H1 (cell line): ENCODE results near the gene TPST2. TPM values are rescaled to one million over a fixed set of nuclear protein-coding genes. Genes with fewer than 3 reads are reported as not detected.

Experiments
- BACH1 ChIP-seq: IDR thresholded peaks from 2 replicates; pipeline ENCODE4 v1.6.1; 2012; ENCODE audit warnings: low read length, improper control_type of control experiment
- CEBPB ChIP-seq: IDR thresholded peaks from 2 replicates; pipeline ENCODE4 v1.6.1; 2012; ENCODE audit warnings: low read depth, low read length
- polyA plus RNA-seq, 7 experiments: library from polyadenylated mRNA; depleted of rRNA in 3 of 7; stranded (reverse) in 5 of 7; unstranded in 2 of 7; fragments of >200 nt in 5 of 7; fragments of 200-250 nt in 2 of 7; gene quantifications; 1 replicate in 5 of 7; 2 replicates in 1 of 7; 4 replicates in 1 of 7; pipeline versions ENCODE4 v1.2.1 to v1.2.3, GENCODE V29; 2011 to 2013; ENCODE audit warnings: missing spikeins in 2 of 7, mixed read lengths in 2 of 7
- total RNA-seq: library from RNA; stranded (reverse); fragmentation: NEBNext Ultra II Directional; extraction: Animal tissue kit (Norgen Biotek cat#: 25700); gene quantifications from 2 replicates; pipeline ENCODE4 v1.2.1, GENCODE V29; 2021
- TF ChIP-seq, protein P1 (sequence below): fragments of 300-600 bp; sonication (generic); IDR thresholded peaks from 2 replicates; pipeline ENCODE4 v1.7.1; 2012; ENCODE audit warnings: low read length, moderate library complexity, mild to moderate bottlenecking, inconsistent platforms; ENCODE audit not compliant: insufficient replicate concordance
- TF ChIP-seq, protein P2 (sequence below): IDR thresholded peaks from 2 replicates; pipeline ENCODE4 v1.6.1; 2012; ENCODE audit warnings: low read length, inconsistent platforms

The TPST2 gene
- total and polyA plus RNA-seq, 2 of the 8 experiments (the other 6 are each of a cell fraction or from before 2014, with no cell fraction given) = 58.8 to 143 TPM

DNA sequence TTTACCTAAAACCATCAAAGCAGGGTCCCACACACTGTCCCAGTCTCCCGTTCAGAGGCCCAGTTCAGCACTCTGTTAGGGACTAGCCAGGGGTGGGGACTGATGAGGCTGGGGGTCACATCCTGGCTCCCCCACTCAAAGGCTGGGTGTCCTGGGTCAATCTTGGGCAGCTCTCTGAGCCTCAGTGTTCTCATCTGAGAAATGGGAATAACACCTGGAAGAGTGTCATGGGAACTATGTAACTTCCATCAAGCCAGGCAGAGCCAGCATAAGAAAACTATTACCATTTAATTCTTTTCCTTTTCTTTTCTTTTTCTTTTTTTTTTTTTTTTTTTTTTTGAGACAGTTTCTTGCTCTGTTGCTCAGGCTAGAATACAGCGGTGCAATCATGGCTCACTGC is 38.4 kb downstream of the TPST2 start (continued):
- TF ChIP-seq, protein P1, sequence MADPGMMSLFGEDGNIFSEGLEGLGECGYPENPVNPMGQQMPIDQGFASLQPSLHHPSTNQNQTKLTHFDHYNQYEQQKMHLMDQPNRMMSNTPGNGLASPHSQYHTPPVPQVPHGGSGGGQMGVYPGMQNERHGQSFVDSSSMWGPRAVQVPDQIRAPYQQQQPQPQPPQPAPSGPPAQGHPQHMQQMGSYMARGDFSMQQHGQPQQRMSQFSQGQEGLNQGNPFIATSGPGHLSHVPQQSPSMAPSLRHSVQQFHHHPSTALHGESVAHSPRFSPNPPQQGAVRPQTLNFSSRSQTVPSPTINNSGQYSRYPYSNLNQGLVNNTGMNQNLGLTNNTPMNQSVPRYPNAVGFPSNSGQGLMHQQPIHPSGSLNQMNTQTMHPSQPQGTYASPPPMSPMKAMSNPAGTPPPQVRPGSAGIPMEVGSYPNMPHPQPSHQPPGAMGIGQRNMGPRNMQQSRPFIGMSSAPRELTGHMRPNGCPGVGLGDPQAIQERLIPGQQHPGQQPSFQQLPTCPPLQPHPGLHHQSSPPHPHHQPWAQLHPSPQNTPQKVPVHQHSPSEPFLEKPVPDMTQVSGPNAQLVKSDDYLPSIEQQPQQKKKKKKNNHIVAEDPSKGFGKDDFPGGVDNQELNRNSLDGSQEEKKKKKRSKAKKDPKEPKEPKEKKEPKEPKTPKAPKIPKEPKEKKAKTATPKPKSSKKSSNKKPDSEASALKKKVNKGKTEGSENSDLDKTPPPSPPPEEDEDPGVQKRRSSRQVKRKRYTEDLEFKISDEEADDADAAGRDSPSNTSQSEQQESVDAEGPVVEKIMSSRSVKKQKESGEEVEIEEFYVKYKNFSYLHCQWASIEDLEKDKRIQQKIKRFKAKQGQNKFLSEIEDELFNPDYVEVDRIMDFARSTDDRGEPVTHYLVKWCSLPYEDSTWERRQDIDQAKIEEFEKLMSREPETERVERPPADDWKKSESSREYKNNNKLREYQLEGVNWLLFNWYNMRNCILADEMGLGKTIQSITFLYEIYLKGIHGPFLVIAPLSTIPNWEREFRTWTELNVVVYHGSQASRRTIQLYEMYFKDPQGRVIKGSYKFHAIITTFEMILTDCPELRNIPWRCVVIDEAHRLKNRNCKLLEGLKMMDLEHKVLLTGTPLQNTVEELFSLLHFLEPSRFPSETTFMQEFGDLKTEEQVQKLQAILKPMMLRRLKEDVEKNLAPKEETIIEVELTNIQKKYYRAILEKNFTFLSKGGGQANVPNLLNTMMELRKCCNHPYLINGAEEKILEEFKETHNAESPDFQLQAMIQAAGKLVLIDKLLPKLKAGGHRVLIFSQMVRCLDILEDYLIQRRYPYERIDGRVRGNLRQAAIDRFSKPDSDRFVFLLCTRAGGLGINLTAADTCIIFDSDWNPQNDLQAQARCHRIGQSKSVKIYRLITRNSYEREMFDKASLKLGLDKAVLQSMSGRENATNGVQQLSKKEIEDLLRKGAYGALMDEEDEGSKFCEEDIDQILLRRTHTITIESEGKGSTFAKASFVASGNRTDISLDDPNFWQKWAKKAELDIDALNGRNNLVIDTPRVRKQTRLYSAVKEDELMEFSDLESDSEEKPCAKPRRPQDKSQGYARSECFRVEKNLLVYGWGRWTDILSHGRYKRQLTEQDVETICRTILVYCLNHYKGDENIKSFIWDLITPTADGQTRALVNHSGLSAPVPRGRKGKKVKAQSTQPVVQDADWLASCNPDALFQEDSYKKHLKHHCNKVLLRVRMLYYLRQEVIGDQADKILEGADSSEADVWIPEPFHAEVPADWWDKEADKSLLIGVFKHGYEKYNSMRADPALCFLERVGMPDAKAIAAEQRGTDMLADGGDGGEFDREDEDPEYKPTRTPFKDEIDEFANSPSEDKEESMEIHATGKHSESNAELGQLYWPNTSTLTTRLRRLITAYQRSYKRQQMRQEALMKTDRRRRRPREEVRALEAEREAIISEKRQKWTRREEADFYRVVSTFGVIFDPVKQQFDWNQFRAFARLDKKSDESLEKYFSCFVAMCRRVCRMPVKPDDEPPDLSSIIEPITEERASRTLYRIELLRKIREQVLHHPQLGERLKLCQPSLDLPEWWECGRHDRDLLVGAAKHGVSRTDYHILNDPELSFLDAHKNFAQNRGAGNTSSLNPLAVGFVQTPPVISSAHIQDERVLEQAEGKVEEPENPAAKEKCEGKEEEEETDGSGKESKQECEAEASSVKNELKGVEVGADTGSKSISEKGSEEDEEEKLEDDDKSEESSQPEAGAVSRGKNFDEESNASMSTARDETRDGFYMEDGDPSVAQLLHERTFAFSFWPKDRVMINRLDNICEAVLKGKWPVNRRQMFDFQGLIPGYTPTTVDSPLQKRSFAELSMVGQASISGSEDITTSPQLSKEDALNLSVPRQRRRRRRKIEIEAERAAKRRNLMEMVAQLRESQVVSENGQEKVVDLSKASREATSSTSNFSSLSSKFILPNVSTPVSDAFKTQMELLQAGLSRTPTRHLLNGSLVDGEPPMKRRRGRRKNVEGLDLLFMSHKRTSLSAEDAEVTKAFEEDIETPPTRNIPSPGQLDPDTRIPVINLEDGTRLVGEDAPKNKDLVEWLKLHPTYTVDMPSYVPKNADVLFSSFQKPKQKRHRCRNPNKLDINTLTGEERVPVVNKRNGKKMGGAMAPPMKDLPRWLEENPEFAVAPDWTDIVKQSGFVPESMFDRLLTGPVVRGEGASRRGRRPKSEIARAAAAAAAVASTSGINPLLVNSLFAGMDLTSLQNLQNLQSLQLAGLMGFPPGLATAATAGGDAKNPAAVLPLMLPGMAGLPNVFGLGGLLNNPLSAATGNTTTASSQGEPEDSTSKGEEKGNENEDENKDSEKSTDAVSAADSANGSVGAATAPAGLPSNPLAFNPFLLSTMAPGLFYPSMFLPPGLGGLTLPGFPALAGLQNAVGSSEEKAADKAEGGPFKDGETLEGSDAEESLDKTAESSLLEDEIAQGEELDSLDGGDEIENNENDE = no peak
- TF ChIP-seq, protein P2, sequence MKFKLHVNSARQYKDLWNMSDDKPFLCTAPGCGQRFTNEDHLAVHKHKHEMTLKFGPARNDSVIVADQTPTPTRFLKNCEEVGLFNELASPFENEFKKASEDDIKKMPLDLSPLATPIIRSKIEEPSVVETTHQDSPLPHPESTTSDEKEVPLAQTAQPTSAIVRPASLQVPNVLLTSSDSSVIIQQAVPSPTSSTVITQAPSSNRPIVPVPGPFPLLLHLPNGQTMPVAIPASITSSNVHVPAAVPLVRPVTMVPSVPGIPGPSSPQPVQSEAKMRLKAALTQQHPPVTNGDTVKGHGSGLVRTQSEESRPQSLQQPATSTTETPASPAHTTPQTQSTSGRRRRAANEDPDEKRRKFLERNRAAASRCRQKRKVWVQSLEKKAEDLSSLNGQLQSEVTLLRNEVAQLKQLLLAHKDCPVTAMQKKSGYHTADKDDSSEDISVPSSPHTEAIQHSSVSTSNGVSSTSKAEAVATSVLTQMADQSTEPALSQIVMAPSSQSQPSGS = no peak
- TF ChIP-seq CEBPB = no peak
- TF ChIP-seq BACH1 = no peak
